ENCODE measurements around the gene NOL6.
A peak's percentile ranks its signal among the peaks of the same experiment; 100 is the strongest.
"Not testable (repeated sequence)": the region's sequence is repeated elsewhere in the genome, so short reads cannot be mapped to it uniquely, and the experiment has no call there.

The NOL6 gene, protein sequence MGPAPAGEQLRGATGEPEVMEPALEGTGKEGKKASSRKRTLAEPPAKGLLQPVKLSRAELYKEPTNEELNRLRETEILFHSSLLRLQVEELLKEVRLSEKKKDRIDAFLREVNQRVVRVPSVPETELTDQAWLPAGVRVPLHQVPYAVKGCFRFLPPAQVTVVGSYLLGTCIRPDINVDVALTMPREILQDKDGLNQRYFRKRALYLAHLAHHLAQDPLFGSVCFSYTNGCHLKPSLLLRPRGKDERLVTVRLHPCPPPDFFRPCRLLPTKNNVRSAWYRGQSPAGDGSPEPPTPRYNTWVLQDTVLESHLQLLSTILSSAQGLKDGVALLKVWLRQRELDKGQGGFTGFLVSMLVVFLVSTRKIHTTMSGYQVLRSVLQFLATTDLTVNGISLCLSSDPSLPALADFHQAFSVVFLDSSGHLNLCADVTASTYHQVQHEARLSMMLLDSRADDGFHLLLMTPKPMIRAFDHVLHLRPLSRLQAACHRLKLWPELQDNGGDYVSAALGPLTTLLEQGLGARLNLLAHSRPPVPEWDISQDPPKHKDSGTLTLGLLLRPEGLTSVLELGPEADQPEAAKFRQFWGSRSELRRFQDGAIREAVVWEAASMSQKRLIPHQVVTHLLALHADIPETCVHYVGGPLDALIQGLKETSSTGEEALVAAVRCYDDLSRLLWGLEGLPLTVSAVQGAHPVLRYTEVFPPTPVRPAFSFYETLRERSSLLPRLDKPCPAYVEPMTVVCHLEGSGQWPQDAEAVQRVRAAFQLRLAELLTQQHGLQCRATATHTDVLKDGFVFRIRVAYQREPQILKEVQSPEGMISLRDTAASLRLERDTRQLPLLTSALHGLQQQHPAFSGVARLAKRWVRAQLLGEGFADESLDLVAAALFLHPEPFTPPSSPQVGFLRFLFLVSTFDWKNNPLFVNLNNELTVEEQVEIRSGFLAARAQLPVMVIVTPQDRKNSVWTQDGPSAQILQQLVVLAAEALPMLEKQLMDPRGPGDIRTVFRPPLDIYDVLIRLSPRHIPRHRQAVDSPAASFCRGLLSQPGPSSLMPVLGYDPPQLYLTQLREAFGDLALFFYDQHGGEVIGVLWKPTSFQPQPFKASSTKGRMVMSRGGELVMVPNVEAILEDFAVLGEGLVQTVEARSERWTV

DNA sequence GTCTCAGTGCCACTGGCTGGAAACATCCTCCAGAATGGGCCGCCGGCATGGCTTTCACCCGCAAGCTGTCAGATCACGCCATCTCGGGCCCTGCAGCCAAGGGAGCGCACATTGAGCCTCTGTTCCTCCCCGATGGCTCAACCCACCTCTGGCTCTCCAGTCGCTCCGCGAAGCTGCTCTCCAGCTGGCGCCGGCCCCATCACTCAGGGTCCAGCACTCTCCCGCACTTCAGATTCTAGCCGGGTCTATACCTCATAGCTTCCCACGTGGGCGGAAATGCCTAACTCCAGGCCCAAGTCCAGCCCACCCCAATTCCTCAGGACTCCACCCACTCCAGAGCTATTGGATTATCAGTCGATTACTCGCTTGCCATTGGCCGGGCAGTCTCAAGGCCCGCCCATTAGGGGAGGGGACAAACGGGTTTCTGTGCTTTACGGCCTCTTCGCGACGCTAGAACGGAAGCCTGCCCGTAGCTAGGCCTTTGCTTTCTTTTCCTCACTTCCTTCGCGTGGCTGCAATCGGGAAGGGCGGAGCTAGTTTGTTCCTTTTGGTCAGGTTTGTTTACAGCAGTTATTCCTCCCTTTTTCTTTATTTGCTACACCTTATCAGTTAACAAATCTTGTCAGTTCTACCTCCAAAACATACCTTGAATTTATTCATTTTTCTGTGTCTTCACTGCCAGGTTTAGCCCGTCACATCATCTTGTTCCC, at the start of gene NOL6:
Gene NOL6 (minus strand): TSS at position 282 of the 710 bp plus-strand sequence. CDS start 82 bp downstream, at position 200.
- DNase-seq (ENCODE audit: low read depth in 3 of 3), result peak; percentile 92 to 97 (median 97)

DNA sequence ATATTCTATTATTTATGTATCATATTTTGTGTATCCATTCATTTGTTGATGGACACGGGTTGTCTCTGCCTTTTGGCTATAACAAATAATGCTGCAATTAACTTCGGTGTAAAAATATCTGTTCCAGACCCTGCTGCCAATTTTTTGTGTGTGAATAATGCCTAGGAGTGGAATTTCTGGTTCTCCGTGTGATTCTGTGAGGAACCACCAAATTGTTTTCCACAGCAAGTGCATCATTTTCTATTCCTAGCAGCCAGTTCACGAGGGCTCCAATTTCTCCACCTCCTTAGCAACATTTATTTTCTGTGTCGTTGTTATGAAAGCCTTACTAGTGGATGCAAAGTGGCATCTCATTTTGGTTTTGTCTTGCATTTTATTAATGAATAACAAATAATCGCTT, 48.1 kb upstream of the NOL6 start:
- DNase-seq (ENCODE audit: low read depth in 3 of 3), result not testable (repeated sequence)

DNA sequence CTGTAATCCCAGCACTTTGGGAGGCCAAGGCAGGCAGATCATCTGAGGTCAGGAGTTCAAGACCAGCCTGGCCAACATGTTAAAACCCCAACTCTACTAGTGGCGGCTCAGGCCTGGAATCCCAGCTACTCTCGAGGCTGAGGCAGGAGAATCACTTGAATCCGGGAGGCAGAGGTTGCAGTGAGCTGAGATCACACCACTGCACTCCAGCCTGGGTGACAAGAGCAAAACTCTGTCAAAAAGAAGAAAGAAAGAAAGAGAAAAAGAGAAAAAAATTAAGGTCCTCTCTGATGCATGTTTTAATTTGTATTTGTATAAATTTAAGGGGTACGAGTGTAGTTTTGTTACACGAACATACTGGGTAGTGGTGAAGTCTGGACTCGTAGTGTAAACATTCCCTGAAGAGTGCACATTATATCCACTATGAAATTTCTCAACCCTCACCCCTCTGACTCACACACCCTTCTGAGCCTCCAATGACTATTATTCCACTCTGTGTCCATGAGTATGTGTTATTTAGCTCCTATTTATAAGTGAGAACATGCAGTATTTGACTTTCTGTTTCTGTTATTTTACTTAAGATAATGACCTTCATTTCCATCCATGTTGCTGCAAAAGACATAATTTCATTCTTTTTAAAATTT, 44.3 kb upstream of the NOL6 start:
- DNase-seq (ENCODE audit: low read depth in 3 of 3), result not testable (repeated sequence)

DNA sequence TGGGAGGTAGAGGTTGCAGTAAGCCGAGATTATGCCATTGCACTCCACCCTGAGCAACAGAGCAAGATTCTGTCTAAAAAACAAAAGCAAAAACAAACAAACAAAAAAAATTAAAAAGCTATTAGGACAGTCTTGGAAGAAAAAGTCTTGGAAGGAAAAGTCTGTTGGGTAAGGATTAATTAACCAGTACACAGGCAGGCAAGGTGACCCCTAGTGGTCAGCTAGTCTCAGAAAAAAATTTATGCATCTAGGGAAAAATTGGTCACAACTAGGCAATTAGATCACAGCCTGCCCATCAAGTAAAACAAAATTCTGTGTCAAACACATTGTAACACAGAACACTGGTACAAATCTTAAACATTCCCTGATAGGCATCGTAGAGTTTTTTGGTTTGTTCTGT, 43.6 kb upstream of the NOL6 start:
- DNase-seq (ENCODE audit: low read depth in 3 of 3), result no peak

DNA sequence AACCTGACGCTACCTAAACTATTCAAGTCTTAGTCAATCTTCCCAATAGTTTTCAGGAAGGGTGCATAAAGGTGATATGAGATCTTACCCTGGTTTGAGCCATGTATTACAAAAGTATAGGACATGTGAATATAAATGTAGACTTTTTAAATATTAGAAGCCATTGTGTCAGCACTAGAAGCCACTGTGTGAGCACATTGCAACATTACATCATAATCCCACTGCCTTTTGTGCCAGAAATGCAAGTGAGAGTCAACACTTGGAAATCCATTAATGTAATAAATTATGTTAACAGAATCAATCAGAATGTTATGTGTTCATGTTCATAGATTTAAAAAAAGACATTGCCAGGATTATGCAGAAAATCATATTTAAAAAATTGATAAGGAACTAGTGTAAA, 42.7 kb upstream of the NOL6 start:
- DNase-seq (ENCODE audit: low read depth in 3 of 3), result not testable (repeated sequence)

DNA sequence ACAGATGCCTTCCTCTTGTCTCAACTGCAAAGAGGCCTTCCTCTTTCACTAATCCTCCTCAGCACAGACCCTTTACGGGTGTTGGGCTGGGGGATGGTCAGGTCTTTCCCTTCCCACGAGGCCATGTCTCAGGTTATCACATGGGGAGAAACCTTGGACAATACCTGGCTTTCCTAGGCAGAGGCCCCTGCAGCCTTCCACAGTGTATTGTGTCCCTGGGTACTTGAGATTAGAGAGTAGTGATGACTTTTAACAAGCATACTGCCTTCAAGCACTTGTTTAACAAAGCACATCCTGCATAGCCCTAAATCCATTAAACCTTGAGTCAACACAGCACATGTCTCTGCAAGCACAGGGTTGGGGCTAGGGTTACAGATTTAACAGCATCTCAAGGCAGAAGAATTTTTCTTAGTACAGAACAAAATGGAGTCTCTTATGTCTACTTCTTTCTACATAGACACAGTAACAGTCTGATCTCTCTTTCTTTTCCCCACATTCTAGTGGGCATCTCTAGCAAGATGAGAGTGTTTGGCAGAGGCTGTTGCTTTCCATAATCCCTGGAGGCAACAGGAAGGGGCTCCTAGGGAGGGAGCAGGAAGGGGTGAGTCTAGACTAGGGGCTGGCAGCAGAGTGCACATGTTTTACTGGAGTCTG, 41.7 kb upstream of the NOL6 start:
- not testable (repeated sequence) for DNase-seq (ENCODE audit: low read depth in 3 of 3)

DNA sequence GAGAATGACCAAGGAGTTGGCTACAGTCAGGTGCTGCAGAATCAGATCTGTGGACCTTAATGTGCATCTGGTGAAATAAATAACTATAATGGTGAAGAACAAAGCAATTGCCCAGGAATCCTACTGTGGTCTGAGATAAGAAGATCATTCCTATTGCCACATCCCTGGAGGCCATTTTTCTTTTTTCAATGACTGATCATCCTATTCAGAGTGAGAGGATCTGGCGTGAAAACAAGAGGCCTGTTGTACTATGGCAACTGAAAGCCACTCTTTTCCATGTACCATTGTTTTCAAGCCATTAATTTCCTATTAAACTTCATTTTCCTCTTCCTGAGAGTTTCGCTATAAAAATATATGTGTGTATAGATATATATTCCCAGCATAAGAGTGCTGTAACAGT, 38.8 kb upstream of the NOL6 start:
- not testable (repeated sequence) for DNase-seq (ENCODE audit: low read depth in 3 of 3)

DNA sequence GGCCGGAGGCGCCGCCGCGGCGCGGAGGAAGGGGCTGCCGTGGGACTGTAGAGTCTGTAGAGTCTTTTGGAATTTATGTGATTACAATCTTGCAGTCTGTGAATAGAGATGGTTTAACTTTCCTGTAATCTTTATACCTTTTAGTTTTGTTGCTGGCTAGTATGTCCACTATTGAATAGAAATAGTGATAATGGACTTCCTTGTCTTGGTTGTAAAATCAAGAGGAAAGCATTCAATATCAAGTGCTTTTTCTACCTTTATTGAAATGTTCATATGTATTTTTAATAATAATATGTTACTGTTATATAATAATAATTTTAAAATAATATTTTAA, 37.4 kb upstream of the NOL6 start:
- DNase-seq (ENCODE audit: low read depth in 3 of 3), result not testable (repeated sequence)

DNA sequence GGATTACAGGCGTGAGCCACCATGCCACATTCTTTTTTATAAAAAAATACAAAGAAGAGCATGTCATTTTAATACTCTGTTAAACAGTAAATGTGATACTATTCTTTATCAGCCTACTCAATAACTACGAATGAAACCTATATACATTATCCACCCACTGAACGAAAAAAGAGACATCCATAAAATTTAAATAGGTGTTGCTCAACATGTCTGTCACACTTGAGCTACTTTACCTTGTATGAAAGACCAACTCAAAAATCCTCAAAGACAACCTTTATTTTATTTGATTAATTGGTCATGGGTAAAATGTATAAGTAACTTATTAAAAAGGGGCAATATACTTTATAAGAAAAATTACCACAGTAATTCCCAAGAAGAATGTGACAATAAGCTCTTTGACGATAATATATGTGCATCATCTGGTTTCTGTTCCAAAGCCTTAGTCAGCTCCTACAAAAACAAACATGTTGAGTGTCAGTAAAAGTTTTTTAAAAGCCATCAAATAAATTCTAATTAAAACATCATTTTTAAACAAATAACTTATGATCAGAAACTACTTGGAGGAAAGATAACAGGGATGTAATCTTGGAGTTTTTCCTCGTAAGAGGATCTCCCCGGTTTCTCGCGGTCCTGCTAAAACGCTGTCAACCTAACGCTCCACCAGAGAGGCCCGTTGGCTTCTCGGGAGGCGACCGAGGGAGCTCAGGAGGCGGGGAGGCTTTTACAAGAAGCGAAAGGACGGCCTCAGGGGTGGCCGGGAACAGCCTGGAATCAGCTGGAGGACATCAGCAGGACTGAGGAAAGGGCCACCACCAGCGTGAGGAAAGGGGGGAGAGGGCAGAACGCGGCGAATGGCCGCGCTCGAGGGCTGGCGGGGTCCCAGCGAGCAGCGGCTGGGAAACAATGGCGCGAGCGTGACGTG, 36.8 kb upstream of the NOL6 start:
- peak in 2 of 3 experiments; percentile 6 to 18 for DNase-seq (ENCODE audit: low read depth in 3 of 3)

DNA sequence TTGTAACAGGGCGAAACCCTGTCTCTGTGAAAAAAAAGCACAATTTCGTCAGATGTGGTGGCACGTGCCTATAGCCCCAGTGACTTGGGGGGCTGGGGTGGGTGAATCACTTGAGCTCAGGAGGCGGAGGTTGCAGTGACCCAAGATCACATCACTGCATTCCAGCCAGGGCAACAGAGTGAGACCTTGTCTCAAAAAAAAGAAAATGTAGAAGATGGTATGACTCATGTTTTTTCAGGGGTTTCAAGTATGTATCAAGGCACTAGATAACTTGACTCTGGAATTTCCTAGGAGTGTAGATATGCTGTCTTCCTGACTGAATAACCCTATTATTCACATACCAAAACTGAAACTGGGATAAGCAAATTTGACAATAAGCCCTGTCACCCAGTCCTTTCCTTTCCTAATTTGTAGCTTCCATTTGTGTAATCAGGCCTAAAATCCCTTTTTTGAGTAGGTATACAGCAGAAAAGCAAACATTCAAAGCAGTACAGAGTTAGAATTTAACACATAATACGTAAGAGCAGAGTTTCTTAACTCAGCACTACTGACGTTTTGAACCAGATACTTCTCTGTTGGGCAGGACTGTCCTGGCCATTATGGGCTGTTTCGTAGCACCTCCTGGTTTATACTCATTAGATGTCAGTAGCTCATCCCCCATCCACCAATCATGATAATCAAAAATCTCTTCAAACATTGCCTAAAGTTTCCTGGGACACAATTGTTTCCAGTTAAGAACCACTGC, 33.1 kb upstream of the NOL6 start:
- DNase-seq (ENCODE audit: low read depth in 3 of 3), result no peak

DNA sequence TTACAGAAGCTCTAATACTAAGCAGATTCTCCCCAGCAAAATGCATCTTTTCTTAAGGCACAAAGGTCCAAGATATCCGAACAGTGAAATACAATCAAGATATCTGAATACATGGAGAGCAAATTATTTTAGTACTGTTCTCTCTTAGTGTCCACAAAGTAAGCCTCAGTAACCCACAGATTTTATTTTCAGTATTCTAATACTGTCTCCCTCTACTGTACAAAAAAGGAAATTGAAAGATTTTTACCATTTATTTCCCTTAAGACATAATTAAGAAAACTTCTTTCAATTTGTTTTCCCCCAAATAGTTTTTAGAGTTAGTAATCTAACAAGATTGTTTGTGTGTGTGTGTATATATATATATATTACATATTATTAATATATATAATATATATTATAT, 24.7 kb upstream of the NOL6 start:
- no peak for DNase-seq (ENCODE audit: low read depth in 3 of 3)

DNA sequence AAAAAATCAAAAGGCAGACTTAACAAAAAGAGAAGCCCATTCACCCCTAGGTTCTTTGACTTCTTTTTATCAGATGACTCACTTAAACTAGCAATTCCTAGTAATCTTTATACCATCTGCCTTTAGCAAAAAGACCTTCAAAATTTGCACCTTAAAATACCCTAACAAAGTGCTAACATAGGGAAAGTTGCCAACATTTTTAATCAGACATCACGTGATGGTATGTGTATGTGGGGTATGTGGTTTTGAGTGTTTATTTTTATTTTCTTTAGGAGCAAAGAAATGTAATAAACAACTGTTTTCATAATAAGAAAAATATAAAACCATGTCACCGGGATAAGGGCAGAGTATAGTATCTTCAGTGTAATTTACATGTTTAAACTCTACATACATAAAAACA, 20.1 kb upstream of the NOL6 start:
- not testable (repeated sequence) for DNase-seq (ENCODE audit: low read depth in 3 of 3)

DNA sequence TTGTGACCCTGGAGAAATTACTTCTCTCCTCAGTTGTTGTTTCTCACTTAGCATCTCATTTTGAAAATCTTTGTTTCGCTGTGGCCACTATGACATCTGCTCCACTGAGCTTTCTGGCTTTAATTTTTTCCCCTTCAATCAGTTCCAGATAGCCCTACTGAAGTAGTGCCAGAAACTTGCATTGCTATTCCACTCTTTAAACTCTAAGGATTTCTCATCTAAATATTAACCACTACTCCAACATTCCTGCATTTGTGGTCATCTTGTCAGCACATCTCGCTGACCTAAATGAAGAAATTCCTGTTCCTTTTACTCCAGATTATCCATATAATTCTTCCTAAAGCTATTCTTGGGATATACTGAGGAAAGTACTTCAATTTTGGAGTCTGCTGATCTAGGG, 15.3 kb upstream of the NOL6 start:
- no peak for DNase-seq (ENCODE audit: low read depth in 3 of 3)

DNA sequence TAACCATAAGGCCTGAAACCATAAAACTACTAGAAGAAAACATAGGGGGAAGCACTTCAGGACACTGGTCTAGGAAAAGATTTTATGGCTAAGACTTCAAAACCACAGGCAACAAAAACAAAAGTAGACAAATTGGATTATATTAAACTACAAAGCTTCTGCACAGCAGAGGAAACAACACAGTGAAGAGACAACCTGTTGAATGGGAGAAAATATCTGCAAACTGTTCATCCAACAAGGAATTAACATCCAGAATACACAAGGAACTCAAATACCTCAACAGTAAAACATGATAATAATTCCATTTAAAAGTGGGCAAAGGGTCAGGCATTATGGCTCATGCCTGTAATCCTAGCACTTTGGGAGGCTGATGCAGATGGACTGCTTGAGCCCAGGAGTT, 11.6 kb upstream of the NOL6 start:
- DNase-seq (ENCODE audit: low read depth in 3 of 3), result not testable (repeated sequence)

DNA sequence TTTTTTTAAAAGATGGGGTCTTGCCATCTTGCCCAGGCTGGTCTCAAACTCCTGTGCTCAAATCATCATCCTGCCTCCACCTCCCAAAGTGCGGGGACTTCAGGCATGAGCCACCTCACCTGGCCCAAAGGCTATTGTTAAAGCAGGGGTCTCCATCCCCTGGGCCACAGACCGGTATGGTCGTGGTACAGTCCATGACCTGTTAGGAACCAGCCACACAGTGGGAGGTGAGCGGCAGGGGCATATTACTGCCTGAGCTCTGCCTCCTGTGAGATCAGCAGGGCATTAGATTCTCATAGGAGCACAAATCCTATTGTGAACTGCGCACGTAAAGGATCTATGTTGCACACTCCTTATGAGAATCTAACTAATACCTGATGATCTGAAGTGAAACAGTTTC, 7.3 kb upstream of the NOL6 start:
- no peak for DNase-seq (ENCODE audit: low read depth in 3 of 3)

DNA sequence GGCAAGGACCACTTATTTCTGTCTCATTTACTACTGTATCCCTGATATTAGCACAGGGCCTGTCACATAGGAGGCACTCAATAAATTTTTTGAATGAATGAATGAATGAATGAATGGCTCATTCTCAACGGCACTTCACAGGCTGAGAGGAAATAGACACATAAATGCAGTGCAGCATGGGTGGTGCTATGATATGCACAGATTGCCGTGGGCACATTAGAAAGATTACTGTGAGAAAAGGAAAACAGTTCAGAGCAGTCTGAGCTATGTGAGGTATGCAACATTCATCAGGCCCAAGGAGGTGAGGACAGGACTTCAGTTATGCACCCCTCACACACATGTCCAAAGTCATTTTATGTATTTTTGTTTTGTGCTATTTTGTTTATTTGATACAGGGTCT, 6.4 kb upstream of the NOL6 start:
- DNase-seq (ENCODE audit: low read depth in 3 of 3), result no peak

DNA sequence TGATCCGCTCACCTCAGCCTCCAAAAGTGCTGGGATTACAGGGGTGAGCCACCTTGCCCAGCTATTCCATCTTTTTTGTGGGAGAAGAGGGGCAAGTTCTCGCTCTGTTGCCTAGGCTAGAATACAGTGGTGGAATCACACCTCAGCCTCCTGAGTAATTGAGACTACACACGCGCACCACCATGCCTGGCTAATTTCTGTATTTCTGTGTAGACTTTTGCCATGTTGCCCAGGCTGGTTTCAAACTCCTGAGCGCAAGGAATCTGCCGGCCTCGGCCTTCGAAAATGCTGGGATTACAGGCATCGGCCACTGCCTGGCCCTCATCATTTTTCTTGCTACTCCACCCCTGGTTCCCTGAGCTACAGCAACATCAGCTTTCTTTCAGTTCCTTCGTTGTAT, 2.8 kb upstream of the NOL6 start:
- no peak for DNase-seq (ENCODE audit: low read depth in 3 of 3)

DNA sequence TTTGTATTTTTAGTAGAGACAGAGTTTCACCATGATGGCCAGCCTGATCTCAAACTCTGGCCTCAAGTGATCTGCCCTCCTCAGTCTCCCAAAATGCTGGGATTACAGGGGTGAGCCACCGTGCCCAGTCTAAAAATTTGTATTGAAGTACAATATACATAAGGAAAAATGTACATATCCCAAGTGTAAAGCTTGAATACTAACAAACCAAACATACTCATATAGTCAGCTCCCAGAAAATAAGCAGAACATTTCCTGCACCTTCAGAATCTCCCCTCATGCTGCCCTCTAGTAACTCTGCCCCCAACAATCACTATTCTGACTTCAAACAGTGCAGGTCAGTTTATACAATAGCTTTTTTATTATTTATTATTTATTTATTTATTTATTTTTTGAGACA, 1.6 kb upstream of the NOL6 start:
- no peak for DNase-seq (ENCODE audit: low read depth in 3 of 3)

Measured in stimulated activated CD4-positive, alpha-beta T cell treated with anti-CD3 and anti-CD28 coated beads, TNF-alpha, amount 100 ng/mL, for 4 hours (primary cell).